Cardiac muscle cell (in vitro differentiated cells and primary cell): ENCODE results near the gene ADGRD1. TPM values are rescaled to one million over a fixed set of nuclear protein-coding genes. Genes with fewer than 3 reads are reported as not detected.

Source experiments
- DNase-seq, 2 donors: peaks; one replicate each; pipeline versions ENCODE4 v3.0.0 to v3.0.0-alpha.2; 2010 to 2017; ENCODE audit warnings: low read depth in 1 of 2, low spot score in 1 of 2
- H3K27ac ChIP-seq: fragments of 200-600 bp; sonication (generic); 2 replicates; pipeline ENCODE4 v1.5.1; 2016
- H3K27me3 ChIP-seq: fragments of 200-600 bp; sonication (generic); 2 replicates; pipeline ENCODE4 v1.6.0; 2016; ENCODE audit warnings: control low read depth
- H3K36me3 ChIP-seq: fragments of 200-600 bp; sonication (generic); 2 replicates; pipeline ENCODE4 v1.5.1; 2016; ENCODE audit warnings: control low read depth
- H3K4me1 ChIP-seq: fragments of 200-600 bp; sonication (generic); 2 replicates; pipeline ENCODE4 v1.8.1; 2017; ENCODE audit warnings: low read depth, mild to moderate bottlenecking, mixed run types
- H3K4me3 ChIP-seq: fragments of 200-600 bp; sonication (generic); 2 replicates; pipeline ENCODE4 v1.5.1; 2016; ENCODE audit warnings: mild to moderate bottlenecking
- H3K9me3 ChIP-seq: fragments of 200-600 bp; sonication (generic); 2 replicates; pipeline ENCODE4 v1.5.1; 2017; ENCODE audit warnings: low read depth, mild to moderate bottlenecking, control low read depth
- CTCF ChIP-seq: IDR thresholded peaks from 2 replicates; pipeline ENCODE4 v1.5.1; 2012; ENCODE audit warnings: low read depth, mild to moderate bottlenecking, low read length
- polyA plus RNA-seq: library from polyadenylated mRNA; unstranded; fragments of >200 nt; fragmentation: Nextera tagmentation; extraction: Ambion mirVana; gene quantifications from 2 replicates; pipeline ENCODE4 v1.2.1, GENCODE V29; 2016
- total RNA-seq: library from RNA; depleted of rRNA; stranded (reverse); fragments of >200 nt; gene quantifications from 2 replicates; pipeline ENCODE4 v1.2.3, GENCODE V29; 2016

Gene ADGRD1
- total and polyA plus RNA-seq, 2 experiments from 2014 or later: 66.6 to 74.0 TPM

GRCh38 chr12:131164096-131164872 is 210.6 kb downstream of the ADGRD1 start:
- Histone ChIP-seq H3K27me3 (no peaks in the 10 kb centered on the region), H3K9me3 (no peaks in the 10 kb centered on the region), H3K27ac (no peak overlapping the region), H3K4me3 (no peak overlapping the region), H3K4me1 (no peaks in the 10 kb centered on the region), H3K36me3 (no peaks in the 10 kb centered on the region)
- no peak for DNase-seq
- no peak for TF ChIP-seq CTCF

GRCh38 chr12:131166717-131167116 is 213.0 kb downstream of the ADGRD1 start:
- no peaks in the 10 kb centered on the region for H3K27me3 ChIP-seq
- H3K27ac ChIP-seq: no peak overlapping the region
- no peaks in the 10 kb centered on the region for H3K36me3 ChIP-seq
- no peaks in the 10 kb centered on the region for H3K4me1 ChIP-seq
- no peaks in the 10 kb centered on the region for H3K9me3 ChIP-seq
- no peak for DNase-seq
- TF ChIP-seq CTCF: no peak
- no peak overlapping the region for H3K4me3 ChIP-seq

- Histone ChIP-seq H3K27ac (no peak overlapping the region), H3K27me3 (no peaks in the 10 kb centered on the region), H3K36me3 (no peaks in the 10 kb centered on the region), H3K4me3 (no peak overlapping the region), H3K9me3 (no peaks in the 10 kb centered on the region), H3K4me1 (no peaks in the 10 kb centered on the region)
- no peak for TF ChIP-seq CTCF
- DNase-seq: no peak
Measured at GRCh38 chr12:131167334-131167733, 213.6 kb downstream of the ADGRD1 start.

GRCh38 chr12:131171029-131171428 is 217.3 kb downstream of the ADGRD1 start:
- TF ChIP-seq CTCF: no peak
- Histone ChIP-seq H3K9me3 (no peaks in the 10 kb centered on the region), H3K36me3 (no peaks in the 10 kb centered on the region), H3K27ac (no peak overlapping the region), H3K4me1 (no peaks in the 10 kb centered on the region), H3K27me3 (no peaks in the 10 kb centered on the region), H3K4me3 (no peak overlapping the region)
- DNase-seq: no peak

GRCh38 chr12:131174901-131175300 is 221.2 kb downstream of the ADGRD1 start:
- Histone ChIP-seq H3K4me1 (no peaks in the 10 kb centered on the region), H3K27ac (no peak overlapping the region), H3K27me3 (no peaks in the 10 kb centered on the region), H3K9me3 (no peaks in the 10 kb centered on the region), H3K36me3 (no peaks in the 10 kb centered on the region), H3K4me3 (no peak overlapping the region)
- TF ChIP-seq CTCF: no peak
- DNase-seq: no peak
